DOHH2 (cell line): ENCODE data around the gene ANP32A.

Experiments
- H3F3A ChIP-seq: fragments of 200-600 bp; sonication (generic), shearing (Covaris generic); 2 replicates; pipeline ENCODE4 v1.6.0; 2016; ENCODE audit warnings: antibody characterized with exemption, mild to moderate bottlenecking; ENCODE audit not compliant: control insufficient read depth, insufficient read depth
- H3K27ac ChIP-seq: fragments of 200-600 bp; sonication (generic); 2 replicates; pipeline ENCODE4 v1.5.1; 2014; ENCODE audit warnings: low read depth, mild to moderate bottlenecking, low read length, moderate library complexity
- H3K27me3 ChIP-seq: fragments of 200-600 bp; sonication (generic); 2 replicates; pipeline ENCODE4 v1.6.1; 2014; ENCODE audit warnings: mild to moderate bottlenecking, low read length, mixed read lengths; ENCODE audit not compliant: control insufficient read depth
- H3K36me3 ChIP-seq: fragments of 200-600 bp; sonication (generic); 2 replicates; pipeline ENCODE4 v1.6.1; 2014; ENCODE audit warnings: mild to moderate bottlenecking, low read length, moderate library complexity, mixed read lengths; ENCODE audit not compliant: control insufficient read depth
- H3K4me1 ChIP-seq: fragments of 200-600 bp; sonication (generic); 2 replicates; pipeline ENCODE4 v1.6.1; 2014; ENCODE audit warnings: mild to moderate bottlenecking, low read length, mixed read lengths; ENCODE audit not compliant: control insufficient read depth
- H3K4me2 ChIP-seq: fragments of 200-600 bp; sonication (generic); 2 replicates; pipeline ENCODE4 v1.6.0; 2014; ENCODE audit warnings: mild to moderate bottlenecking, low read length, moderate library complexity
- H3K4me3 ChIP-seq: fragments of 200-600 bp; sonication (generic); 2 replicates; pipeline ENCODE4 v1.5.1; 2014; ENCODE audit warnings: mild to moderate bottlenecking, low read length, mixed read lengths
- H3K79me2 ChIP-seq: fragments of 200-600 bp; sonication (generic); 2 replicates; pipeline ENCODE4 v1.6.1; 2014; ENCODE audit warnings: mild to moderate bottlenecking, low read length, mixed read lengths; ENCODE audit not compliant: control insufficient read depth
- H3K9me2 ChIP-seq: fragments of 200-600 bp; sonication (generic); replicated peaks from 2 replicates; pipeline ENCODE4 v1.6.1; 2014; ENCODE audit warnings: mild to moderate bottlenecking, low read length, mixed read lengths; ENCODE audit not compliant: control insufficient read depth
- H3K9me3 ChIP-seq: fragments of 200-600 bp; sonication (generic); 2 replicates; pipeline ENCODE4 v1.6.1; 2014; ENCODE audit warnings: antibody characterized with exemption, low read length, mixed read lengths; ENCODE audit not compliant: control insufficient read depth, insufficient read depth
- H4K20me1 ChIP-seq: fragments of 200-600 bp; sonication (generic); 2 replicates; pipeline ENCODE4 v1.6.0; 2014; ENCODE audit warnings: low read depth, mild to moderate bottlenecking, antibody characterized with exemption, low read length, moderate library complexity; ENCODE audit not compliant: control insufficient read depth, insufficient read depth
- EZH2phosphoT487 ChIP-seq: fragments of 200-600 bp; sonication (generic); IDR thresholded peaks from 2 replicates; pipeline ENCODE4 v1.6.1; 2017; ENCODE audit warnings: borderline replicate concordance, mild to moderate bottlenecking, antibody characterized with exemption, low read length, moderate library complexity, mixed read lengths
- TF ChIP-seq, protein P1 (sequence below): fragments of 200-600 bp; sonication (generic); IDR thresholded peaks from one replicate; pipeline ENCODE4 v1.5.1; 2014; ENCODE audit warnings: antibody characterized with exemption, mild to moderate bottlenecking, low read depth, low read length; ENCODE audit not compliant: poor library complexity, severe bottlenecking

Gene ANP32A

GRCh38 chr15:68729789-68730411 is 90.8 kb downstream of the ANP32A start:
- TF ChIP-seq EZH2phosphoT487, result no peak
- TF ChIP-seq, protein P1, sequence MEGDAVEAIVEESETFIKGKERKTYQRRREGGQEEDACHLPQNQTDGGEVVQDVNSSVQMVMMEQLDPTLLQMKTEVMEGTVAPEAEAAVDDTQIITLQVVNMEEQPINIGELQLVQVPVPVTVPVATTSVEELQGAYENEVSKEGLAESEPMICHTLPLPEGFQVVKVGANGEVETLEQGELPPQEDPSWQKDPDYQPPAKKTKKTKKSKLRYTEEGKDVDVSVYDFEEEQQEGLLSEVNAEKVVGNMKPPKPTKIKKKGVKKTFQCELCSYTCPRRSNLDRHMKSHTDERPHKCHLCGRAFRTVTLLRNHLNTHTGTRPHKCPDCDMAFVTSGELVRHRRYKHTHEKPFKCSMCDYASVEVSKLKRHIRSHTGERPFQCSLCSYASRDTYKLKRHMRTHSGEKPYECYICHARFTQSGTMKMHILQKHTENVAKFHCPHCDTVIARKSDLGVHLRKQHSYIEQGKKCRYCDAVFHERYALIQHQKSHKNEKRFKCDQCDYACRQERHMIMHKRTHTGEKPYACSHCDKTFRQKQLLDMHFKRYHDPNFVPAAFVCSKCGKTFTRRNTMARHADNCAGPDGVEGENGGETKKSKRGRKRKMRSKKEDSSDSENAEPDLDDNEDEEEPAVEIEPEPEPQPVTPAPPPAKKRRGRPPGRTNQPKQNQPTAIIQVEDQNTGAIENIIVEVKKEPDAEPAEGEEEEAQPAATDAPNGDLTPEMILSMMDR, result no peak
- Histone ChIP-seq H3K79me2 (no peaks in the 10 kb centered on the region), H3K4me1 (no peaks in the 10 kb centered on the region), H3K4me2 (no peak overlapping the region), H3K27me3 (peaks cover 41% of the 10 kb centered on the region), H3K9me2 (no peaks in the 10 kb centered on the region), H3F3A (no peaks in the 10 kb centered on the region), H4K20me1 (no peaks in the 10 kb centered on the region), H3K36me3 (no peaks in the 10 kb centered on the region), H3K9me3 (no peaks in the 10 kb centered on the region), H3K27ac (no peak overlapping the region), H3K4me3 (no peak overlapping the region)
